ENCODE results near the gene USH2A. TPM values are rescaled to one million over a fixed set of nuclear protein-coding genes. Genes with fewer than 3 reads are reported as not detected.
"Not testable (repeated sequence)": the region's sequence is repeated elsewhere in the genome, so short reads cannot be mapped to it uniquely, and the experiment has no call there.

Gene USH2A
- total and polyA plus RNA-seq, 12 donors: 0.03 to 1.9 (median 0.16) TPM; not detected in 3

DNA sequence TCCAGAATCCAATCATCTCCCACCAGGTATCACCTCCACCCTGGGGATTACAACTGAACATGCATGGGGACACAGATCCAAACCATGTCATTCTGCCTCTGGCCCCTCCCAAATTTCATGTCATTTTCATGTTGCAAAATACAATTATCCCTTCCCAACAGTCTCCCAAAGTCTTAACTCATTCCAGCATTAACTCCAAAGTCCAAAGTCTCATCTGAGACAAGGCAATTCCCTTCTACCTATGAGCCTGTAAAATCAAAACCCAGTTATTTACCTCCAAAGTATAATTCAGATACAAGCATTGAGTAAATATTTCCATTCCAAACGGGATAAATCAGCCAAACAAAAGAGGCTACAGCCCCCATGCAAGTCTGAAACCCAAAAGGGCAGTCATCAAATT, 73.1 kb downstream of the USH2A start:
- Histone ChIP-seq H3K4me1 (replicated peaks in 1 of 2) (no peaks in the 10 kb centered on the region), H3K9me3 (replicated peaks in 1 of 3) (peaks cover 0 to 8% (median 0%) of the 10 kb centered on the region in 3 donors), H3K27me3 (no peaks in the 10 kb centered on the region), H3K36me3 (replicated peaks in 1 of 2) (no peaks in the 10 kb centered on the region), H3K4me3 (no peak overlapping the region), H3K27ac (no peak overlapping the region)
- TF ChIP-seq, protein P1, sequence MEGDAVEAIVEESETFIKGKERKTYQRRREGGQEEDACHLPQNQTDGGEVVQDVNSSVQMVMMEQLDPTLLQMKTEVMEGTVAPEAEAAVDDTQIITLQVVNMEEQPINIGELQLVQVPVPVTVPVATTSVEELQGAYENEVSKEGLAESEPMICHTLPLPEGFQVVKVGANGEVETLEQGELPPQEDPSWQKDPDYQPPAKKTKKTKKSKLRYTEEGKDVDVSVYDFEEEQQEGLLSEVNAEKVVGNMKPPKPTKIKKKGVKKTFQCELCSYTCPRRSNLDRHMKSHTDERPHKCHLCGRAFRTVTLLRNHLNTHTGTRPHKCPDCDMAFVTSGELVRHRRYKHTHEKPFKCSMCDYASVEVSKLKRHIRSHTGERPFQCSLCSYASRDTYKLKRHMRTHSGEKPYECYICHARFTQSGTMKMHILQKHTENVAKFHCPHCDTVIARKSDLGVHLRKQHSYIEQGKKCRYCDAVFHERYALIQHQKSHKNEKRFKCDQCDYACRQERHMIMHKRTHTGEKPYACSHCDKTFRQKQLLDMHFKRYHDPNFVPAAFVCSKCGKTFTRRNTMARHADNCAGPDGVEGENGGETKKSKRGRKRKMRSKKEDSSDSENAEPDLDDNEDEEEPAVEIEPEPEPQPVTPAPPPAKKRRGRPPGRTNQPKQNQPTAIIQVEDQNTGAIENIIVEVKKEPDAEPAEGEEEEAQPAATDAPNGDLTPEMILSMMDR (IDR thresholded peaks at IDR 0.05): no peak
- TF ChIP-seq POLR2A (IDR thresholded peaks at IDR 0.05): no peak
- WGBS, 4 donors: 48 to 63% (median 58%) methylated on average over 1 of the region's 1 CpG
- no peak for DNase-seq
- intact Hi-C loops (cut with DNase I): no loop called here

DNA sequence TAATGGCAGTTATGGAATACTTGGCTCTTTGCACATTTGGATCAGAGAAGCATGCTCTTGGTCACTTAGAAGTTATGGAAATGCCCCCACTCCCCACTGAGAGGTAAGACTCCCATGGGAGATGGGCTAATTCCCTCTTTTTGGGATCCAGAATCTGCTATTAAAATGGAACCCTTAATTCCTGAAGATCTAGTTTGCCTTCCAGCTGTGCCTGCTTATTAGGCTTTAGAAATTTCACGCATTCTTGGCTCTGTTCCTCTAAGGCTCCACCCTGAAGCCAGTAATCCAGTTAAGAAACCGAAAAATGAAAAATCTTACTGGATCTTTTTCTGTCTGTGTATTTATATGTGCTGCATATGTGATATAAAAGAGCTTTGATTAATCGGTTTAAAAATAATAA, 76.7 kb downstream of the USH2A start:
- intact Hi-C loops (cut with DNase I): no loop called here
- WGBS, 4 donors: 81 to 88% (median 83%) methylated on average over 3 of the region's 3 CpGs
- H3K27ac ChIP-seq: no peak overlapping the region
- no peak for DNase-seq
- H3K4me3 ChIP-seq: no peak overlapping the region
- no peaks in the 10 kb centered on the region for H3K27me3 ChIP-seq
- no peak for TF ChIP-seq POLR2A (IDR thresholded peaks at IDR 0.05)
- TF ChIP-seq, protein P1 (IDR thresholded peaks at IDR 0.05): no peak
- no peaks in the 10 kb centered on the region for H3K4me1 ChIP-seq (replicated peaks in 1 of 2)
- no peaks in the 10 kb centered on the region for H3K9me3 ChIP-seq (replicated peaks in 1 of 3)
- no peaks in the 10 kb centered on the region for H3K36me3 ChIP-seq (replicated peaks in 1 of 2)

DNA sequence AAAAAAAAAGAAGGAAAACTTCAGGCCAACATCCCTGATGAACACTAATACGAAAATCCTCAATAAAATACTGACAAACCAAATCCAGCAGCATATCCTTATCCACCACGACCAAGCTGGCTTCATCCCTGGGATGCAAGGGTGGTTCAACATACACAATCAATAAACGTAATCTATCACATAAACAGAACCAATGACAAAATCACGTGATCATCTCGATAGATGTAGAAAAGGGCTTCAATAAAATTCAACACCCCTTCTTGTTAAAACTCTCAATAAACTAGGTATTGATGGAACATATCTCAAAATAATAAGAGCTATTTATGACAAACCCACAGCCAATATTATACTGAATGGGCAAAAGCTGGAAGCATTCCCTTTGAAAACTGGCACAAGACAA, 82.7 kb downstream of the USH2A start:
- 79 to 82% (median 81%) methylated on average over 5 of the region's 5 CpGs for WGBS, 4 donors
- H3K27me3 ChIP-seq; H3K4me1 ChIP-seq (replicated peaks in 1 of 2); DNase-seq; H3K36me3 ChIP-seq (replicated peaks in 1 of 2); H3K9me3 ChIP-seq (replicated peaks in 1 of 3); H3K4me3 ChIP-seq; H3K27ac ChIP-seq; intact Hi-C loops (cut with DNase I): not testable (repeated sequence)

DNA sequence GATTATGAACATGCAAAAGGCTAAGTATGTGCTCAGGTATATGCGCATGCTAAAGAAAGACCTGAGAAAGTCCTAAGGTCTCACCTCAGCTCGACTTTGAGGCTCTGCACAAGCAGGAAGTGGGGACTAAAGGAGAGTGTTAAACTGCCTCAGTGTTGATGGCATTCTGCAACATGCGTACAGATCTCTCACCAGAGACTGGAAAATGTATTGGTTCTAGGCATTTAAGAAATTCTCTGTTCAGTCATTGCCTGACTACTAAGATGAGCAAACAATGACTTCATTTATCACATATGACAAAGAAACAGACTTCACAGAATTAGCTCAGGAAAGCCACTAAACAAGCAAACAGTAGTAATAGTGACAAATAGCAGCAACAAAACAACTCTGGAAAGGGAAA, 90.8 kb downstream of the USH2A start:
- WGBS, 4 donors: 79 to 89% (median 87%) methylated on average over 3 of the region's 3 CpGs
- Histone ChIP-seq H3K4me3 (no peak overlapping the region), H3K4me1 (replicated peaks in 1 of 2) (no peaks in the 10 kb centered on the region), H3K9me3 (replicated peaks in 1 of 3) (peaks cover 0 to 4% (median 0%) of the 10 kb centered on the region in 3 donors), H3K36me3 (replicated peaks in 1 of 2) (no peaks in the 10 kb centered on the region), H3K27me3 (no peaks in the 10 kb centered on the region), H3K27ac (no peak overlapping the region)
- TF ChIP-seq, protein P1 (IDR thresholded peaks at IDR 0.05): no peak
- no peak for TF ChIP-seq POLR2A (IDR thresholded peaks at IDR 0.05)
- no peak for DNase-seq
- intact Hi-C loops (cut with DNase I): no loop called here

DNA sequence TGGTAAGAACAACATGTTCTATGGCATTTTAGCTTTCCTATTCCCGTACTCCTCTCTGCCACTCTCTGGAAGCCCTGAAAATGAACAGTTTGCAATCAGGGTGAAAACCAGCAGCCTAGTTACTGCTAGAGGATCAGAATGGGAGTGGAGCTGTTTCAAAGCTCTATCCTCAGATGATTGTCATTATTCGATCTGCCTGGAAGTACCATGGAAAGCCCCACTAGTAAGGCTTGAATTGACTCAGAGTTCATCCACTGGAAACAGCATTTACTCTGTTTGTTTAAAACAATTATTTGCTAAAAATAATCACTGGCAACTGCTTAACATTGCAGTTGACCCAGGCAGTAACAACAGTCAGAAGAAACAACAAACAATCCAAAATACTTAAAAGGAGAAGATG, 91.2 kb downstream of the USH2A start:
- Histone ChIP-seq H3K4me1 (replicated peaks in 1 of 2) (no peaks in the 10 kb centered on the region), H3K4me3 (no peak overlapping the region), H3K36me3 (replicated peaks in 1 of 2) (no peaks in the 10 kb centered on the region), H3K27ac (no peak overlapping the region), H3K9me3 (replicated peaks in 1 of 3) (peaks cover 0 to 4% (median 0%) of the 10 kb centered on the region in 3 donors), H3K27me3 (no peaks in the 10 kb centered on the region)
- intact Hi-C loops (cut with DNase I): no loop called here
- no peak for TF ChIP-seq POLR2A (IDR thresholded peaks at IDR 0.05)
- TF ChIP-seq, protein P1 (IDR thresholded peaks at IDR 0.05): no peak
- WGBS, 4 donors: 82 to 92% (median 90%) methylated on average over 2 of the region's 2 CpGs
- DNase-seq: no peak

All from adrenal gland (tissue), 12 donors.